GM21447 (cell line): Measurements from ENCODE around the gene OR8B2.
"Not testable (repeated sequence)": the region's sequence is repeated elsewhere in the genome, so short reads cannot be mapped to it uniquely, and the experiment has no call there.

Source experiments
- ATAC-seq: cut with Tn5 transposase; IDR thresholded peaks from one replicate; pipeline ENCODE4 v1.9.1; 2021; ENCODE audit not compliant: unreplicated experiment

Gene OR8B2, protein sequence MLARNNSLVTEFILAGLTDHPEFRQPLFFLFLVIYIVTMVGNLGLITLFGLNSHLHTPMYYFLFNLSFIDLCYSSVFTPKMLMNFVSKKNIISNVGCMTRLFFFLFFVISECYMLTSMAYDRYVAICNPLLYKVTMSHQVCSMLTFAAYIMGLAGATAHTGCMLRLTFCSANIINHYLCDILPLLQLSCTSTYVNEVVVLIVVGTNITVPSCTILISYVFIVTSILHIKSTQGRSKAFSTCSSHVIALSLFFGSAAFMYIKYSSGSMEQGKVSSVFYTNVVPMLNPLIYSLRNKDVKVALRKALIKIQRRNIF

DNA sequence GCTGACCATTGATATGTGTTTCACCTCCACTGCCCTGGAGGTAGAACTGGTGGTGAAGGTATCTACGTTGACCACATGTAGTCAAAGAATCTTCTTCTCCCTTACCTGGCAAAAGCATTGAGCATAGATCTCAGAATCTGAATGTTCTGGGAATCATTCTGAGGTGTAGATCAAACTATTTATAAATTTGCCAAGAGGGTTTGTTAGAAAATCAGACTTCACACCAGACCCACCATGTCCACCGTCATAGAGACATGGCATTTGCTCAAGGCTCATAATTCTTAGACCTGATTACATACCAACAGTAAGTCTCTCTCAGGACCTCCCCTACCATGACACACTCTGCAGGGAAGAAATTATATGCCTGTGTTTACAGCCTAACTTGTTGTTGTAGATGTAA is at the start of gene OR8B2:
OR8B2 (minus strand) TSS at position 101 of the 400 bp plus-strand sequence. CDS start 1,156 bp downstream, outside the sequence.
- no peak for ATAC-seq

DNA sequence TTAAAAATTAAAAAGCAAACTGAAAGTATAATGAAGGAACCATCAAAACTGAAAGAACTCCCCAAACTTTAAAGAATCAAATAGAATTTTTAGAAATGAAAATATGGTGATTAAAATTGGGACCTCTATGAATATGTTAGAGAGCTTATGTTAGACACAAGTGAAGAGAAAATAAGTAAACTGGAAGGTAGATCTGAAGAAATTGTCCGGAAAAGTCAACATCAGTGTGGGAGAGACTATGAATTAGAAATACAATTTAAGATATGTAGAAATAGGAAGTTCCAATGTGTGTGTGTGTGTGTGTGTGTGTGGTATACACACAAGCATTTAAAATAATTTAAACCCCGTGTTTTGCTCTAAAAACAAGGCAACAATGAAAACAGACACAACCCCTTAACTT is 45.3 kb upstream of the OR8B2 start:
- ATAC-seq = no peak

DNA sequence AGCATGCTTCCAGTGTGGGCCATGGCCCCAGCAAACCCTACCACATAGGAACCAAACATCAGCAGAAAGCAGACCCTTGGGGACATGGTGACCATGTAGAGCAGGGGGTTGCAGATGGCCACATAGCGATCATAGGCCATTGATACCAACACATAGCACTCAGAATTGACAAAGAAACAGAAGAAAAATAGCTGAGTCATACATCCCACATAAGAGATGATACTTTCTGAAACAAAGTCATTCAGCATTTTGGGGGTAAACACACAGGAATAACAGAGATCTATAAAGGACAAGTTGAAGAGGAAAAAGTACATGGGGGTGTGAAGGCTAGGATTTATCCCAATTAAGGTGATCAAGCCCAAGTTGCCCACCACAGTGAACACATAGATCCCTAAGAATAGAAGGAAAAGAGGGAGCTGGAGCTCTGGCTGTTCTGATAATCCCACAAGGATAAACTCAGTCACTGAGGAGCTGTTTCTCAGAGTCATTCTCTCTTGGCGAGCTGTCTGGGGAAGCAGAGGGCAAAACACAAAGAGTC is 40.2 kb upstream of the OR8B2 start, which contains the start of gene OR8B4:
OR8B4 (minus strand) TSS at position 488 of the 538 bp plus-strand sequence; CDS start at position 488, 0 bp downstream.
- ATAC-seq = no peak

DNA sequence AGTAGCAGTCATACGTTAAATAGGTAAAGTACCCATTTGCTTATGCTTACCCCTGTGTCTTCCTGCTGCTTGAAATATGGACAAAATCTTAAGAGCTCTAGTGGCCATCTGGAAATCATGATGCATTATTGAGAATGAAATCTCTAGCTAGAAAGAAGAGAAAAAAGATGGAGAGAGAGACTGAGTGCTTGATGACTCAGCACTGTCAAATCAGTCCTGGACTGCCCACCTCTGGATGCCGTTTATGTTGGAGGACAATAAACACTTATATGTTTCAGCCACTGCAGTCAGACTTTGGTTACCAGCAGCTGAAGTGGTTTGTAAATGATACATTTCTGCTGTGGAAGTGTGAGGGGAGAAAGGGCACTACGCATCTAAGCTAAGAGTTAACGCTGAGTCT is 36.7 kb upstream of the OR8B2 start:
- no peak for ATAC-seq

DNA sequence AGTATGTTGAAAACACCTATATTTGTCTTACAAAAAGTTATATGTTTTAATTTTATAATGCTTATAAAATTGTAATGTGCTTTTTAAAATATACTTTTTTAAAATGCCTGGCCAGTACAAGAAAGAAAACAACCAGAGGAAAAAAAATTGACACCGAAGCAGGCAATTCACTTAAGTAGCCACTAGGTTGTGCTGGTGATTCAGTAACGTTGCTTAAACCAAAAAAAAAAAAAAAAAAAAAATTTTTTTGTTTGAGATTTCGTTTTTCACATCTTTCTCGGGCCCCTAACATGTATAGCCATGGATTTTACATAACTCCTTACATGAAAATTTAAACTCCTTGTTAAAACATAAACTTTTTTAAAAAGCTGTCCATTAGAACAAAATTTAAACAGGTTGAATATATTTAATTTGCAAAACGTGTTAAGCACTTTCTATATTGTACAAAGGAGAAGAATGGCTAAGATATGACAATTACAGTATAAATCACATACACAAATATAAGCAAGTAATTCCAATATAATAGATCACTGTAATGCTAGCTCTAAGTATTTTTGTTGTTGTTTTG is 31.1 kb upstream of the OR8B2 start:
- ATAC-seq = no peak

DNA sequence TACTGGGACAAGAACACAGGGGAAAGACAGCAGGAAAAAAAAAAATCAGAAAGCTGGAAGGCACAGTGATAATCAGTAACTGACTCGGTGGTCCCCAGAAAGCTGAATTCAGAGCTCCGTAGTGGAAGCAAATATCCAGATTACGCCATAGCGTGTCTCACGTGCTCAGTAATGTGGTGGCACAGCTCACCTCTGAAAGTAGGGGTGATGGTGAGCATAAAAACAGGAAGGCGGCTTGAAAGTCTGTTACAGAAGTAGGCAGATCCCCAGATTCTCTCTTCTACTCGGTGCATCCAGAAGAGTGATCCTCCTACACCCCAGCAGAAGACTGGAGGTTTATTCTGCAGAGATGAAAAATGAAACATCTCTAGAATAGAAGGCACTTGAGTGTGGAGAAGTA is 25.6 kb upstream of the OR8B2 start:
- ATAC-seq = no peak

DNA sequence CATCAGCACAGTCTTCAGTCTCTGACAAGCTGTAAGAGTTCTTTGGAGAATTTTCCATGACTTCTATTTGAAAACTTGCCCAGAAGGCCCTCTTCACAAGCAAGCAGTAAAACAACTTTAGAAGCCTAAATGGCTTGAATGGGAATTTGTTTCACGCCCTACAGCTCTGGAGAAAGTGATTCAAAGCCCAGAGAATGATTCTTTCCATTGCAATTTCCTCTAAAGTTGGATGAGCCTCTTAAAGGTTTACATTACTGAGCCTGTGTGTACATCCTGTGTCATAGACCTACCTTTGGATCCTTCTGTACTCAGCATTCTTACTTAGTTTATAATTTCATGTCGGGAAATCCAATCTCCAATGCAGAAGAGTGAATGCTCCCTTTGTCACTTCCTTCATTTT is 21.3 kb upstream of the OR8B2 start:
- no peak for ATAC-seq

DNA sequence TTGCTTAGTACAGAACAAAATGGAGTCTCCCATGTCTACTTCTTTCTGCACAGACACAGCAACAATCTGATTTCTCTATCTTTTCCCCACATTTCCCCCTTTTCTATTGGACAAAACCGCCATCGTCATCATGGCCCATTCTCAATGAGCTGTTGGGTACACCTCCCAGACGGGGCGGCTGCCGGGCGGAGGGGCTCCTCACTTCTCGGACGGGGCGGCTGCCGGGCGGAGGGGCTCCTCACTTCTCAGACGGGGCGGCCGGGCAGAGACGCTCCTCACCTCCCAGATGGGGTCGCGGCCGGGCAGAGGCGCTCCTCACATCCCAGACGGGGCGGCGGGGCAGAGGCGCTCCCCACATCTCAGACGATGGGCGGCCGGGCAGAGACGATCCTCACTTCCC is 18.9 kb upstream of the OR8B2 start:
- ATAC-seq = not testable (repeated sequence)

DNA sequence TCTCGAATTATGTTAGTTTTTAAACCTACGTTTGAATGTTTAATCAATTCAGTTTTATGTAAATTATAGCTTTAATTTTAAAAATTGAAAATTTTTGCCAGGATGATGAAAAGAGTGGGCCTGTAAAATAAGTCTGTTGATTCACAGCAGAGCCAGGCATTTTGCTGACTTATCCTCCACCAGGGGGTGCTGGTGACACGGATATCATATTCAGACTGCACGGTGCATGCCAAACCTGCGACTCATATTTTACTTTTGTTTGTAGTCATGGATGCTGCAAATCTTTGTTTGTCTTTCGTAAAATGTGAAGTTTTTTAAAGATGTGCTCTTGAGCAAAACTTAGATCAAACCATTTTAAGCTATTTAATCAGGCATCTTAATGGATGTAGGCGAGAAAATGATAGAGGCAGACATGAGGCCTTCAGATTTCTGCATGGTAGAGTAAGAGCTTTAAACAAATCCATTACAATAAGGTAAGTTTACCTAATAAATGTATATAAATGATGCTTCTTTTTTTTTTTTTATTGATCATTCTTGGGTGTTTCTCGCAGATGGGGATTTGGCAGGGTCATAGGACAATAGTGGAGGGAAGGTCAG is 18.1 kb upstream of the OR8B2 start:
- ATAC-seq = peak; percentile 87

DNA sequence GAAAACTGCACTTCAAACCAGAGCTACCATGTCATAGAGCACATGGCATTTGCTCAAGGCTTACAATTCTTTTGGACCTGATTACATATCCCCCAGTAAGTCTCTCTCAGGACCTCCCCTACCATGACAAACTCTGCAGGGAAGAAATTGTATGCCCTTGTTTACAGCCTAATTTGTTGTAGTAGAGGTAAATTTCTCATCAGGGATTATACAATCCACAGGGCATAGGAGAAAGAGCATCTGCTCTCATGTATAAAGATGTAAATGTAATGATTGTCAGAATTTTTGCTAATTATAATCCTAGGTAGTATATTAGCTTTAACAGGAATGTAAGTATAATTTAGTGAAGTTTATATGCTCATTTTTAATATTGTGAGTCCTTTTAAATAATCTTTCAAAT is 14.6 kb upstream of the OR8B2 start, which contains the start of gene OR8B3:
OR8B3 (minus strand) TSS at position 101 of the 400 bp plus-strand sequence. CDS start 1,673 bp downstream, outside the sequence.
- no peak for ATAC-seq

DNA sequence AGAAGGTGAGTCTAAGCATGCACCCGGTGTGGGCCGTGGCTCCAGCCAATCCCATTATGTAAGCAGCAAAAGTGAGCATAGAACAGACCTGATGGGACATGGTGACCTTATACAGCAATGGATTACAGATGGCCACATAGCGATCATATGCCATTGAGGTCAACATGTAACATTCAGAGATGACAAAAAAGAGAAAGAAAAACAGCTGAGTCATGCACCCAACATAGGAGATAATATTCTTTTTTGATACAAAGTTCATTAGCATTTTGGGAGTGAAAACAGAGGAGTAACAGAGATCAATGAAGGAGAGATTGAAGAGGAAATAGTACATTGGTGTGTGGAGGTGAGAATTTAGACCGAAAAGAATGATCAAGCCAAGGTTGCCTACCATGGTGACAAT is 12.5 kb upstream of the OR8B2 start:
- ATAC-seq = not testable (repeated sequence)

DNA sequence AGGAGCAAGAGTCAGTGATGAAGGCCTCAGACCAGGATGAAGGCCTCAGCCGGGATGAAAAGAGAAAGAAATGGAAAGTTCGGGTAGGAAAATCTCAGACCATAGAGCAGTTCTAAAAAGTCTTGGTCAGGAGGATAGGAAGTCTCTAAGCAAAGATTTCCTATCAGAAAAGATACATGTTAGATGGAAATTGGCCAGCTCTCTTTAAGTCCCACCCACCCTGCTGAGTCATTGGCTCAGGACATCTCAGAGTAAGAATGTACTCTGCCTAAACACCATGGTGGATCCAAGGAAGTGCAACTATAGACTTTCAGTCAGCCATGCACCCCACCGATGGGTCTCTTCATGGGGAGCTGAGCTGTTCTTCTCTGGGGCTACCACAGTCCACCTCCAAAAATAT is 10.1 kb upstream of the OR8B2 start:
- no peak for ATAC-seq

DNA sequence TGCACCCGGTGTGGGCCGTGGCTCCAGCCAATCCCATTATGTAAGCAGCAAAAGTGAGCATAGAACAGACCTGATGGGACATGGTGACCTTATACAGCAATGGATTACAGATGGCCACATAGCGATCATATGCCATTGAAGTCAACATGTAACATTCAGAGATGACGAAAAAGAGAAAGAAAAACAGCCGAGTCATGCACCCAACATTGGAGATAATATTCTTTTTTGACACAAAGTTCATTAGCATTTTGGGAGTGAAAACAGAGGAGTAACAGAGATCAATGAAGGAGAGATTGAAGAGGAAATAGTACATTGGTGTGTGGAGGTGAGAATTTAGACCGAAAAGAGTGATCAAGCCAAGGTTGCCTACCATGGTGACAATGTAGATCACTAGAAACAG is 1.4 kb downstream of the OR8B2 start:
- ATAC-seq = not testable (repeated sequence)

DNA sequence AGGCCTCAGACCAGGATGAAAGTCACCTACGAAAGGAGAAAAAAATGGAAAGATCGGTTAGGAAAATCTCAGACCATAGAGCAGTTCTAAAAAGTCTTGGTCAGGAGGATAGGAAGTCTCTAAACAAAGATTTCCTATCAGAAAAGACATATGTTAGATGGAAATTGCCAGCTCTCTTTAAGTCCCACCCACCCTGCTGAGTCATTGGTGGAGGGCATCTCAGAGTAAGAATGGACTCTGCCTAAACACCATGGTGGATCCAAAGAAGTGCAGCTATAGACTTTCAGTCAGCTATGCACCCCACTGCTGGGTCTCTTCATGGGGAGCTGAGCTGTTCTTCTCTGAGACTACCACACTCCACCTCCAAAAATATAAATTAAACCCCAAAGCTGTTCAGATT is 3.7 kb downstream of the OR8B2 start:
- ATAC-seq = no peak

DNA sequence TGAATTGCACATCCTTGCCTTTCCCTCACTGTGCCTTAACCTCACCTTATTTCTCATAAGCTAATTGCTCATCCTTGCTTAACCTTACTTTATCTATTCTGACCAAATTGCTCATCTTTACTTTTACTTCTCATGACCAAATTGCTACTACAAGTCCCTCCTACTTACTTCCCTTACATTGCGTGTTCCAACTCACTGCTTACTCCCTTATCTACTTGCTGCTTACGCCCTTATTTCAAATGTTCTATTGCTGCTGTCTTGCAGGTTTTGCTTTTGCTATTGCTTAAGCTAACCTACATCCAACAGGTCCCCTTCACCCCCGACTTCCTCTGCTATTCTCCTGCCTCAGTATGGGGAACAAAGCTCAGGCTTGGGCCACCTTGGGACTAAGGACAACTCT is 8.0 kb downstream of the OR8B2 start:
- ATAC-seq = no peak

DNA sequence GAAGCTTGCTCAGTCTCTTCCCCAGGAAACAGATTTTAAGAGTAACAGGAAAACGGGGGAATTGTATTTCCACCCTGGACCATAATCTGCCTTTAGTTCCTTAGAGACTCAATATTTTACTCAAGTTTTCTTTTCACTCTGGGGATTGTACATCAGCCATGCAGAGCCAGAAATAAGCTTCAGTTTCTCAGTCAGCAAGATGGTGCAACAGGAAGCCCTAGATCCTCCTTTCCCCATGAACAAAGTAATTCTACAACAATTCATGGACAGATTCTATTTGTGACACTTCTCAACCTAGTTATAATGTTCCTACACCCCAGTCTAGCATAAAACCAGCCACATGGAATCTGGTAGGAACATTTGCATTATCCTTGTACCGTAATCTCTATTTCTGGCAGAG is 24.7 kb downstream of the OR8B2 start:
- ATAC-seq = no peak

DNA sequence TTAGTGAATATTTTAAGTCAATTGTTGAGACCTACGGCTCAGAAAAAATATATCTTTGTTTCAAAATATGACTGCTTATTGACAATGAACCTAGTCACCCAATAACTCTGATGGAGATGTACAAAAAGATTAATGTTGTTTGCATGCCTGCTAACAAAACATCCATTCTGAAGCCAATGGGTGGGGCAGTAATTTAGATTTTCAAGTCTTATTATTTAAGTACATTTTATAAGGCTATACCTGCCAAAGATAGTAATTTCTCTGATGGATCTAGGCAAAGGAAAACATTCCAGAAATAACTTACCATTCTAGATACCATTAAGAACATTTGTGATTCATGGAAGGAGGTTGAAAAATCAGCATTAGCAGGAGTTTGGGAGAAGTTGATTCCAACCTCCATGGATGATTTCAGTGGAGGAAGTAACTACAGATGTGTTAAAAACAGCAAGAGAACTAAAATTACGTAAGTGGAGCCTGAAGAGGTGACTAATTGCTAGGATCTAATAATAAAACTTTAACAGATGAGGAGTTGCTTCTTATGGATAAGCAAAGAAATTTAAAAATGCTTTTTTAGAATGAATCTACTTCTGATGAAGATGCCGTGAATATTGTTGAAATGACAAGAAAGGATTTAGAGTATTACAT is 37.9 kb downstream of the OR8B2 start:
- no peak for ATAC-seq

DNA sequence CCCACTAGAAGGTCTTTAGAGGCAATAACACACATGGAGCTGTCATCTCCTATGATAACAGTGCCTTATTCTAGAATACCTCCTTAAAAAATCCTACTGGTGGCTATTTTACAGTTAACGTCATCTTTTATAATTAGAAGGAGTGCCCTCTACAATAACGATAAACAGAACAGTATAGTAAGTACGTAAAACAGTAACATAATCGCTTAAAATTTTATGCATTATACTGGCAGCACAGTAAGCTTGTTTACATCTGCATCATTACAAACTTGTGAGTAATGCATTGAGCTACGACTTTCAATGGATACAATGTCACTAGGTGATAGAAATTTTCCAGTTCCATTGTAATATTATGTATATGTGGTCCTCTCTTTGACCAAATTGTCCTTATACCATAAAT is 40.0 kb downstream of the OR8B2 start:
- no peak for ATAC-seq

DNA sequence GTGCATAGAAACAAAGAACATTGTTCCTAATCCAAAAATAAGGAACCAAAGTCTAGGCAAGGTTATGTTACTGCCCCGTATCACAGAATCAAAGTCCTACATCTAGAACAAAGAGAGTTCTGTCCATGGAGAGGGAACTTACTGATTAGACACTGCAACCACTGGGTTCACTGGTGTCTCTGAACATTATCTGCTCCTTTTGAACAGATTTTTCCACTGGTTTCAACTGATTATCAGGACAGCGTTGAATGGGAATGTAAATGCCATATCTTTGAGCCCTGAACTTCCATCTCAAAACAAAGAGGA is 44.2 kb downstream of the OR8B2 start:
- no peak for ATAC-seq

DNA sequence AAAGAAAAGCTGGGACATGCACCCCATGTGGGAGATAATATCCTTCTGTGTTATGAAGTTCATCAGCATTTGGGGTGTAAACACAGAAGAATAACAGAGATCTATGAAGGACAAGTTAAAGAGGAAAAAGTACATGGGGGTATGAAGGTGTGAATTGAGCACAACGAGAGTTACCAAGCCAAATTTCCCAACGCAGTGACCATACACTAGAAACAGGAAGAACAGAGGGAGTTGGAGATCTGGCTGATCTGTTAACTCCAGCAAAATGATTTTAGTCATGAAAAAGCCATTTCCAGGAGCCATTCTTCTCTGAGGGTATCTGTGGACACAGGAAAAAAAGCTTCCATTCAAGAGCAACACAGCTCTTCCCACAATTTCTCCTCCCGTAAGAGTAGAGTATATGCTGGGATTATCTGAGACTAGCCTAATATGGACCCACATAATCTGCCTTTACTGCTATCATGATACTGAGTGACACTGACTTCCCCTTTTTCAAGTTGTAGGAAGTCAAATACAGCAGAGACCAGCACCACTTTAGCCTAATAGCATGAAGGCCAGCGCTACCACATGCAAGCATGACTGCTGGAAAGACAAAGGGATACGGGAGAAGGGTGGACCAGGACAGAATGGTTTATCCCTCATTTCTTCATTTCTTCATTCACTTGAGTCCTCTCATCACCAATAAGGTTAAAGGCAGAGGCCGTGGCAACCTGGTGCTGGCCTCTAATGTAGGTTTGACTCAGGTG is 44.7 kb downstream of the OR8B2 start:
- no peak for ATAC-seq
